ENCODE data around the gene BCL11A. TPM values are rescaled to one million over a fixed set of nuclear protein-coding genes. Genes with fewer than 3 reads are reported as not detected.

BCL11A gene
- total RNA-seq, 4 donors from 2014 or later = 0.22 TPM; not detected in 3

GRCh38 chr2:60554646-60555065 is 1.2 kb upstream of the BCL11A start:
- Histone ChIP-seq H3K4me1 (peaks cover 0 to 79% (median 37%) of the 10 kb centered on the region in 4 donors), H3K9me3 (no peaks in the 10 kb centered on the region), H3K27me3 (peaks cover 5 to 97% of the 10 kb centered on the region in 2 donors), H3K36me3 (no peaks in the 10 kb centered on the region), H3K4me3 (peak overlapping the region; percentile 35 to 59 (median 55)), H3K27ac (peak overlapping the region in 1 of 4 donors; percentile 65)
- no peak for DNase-seq (ENCODE audit: low spot score in 2 of 2)
- TF ChIP-seq CTCF (IDR thresholded peaks at IDR 0.05) = no peak
- TF ChIP-seq POLR2A (IDR thresholded peaks at IDR 0.05) = no peak
- TF ChIP-seq EP300 (IDR thresholded peaks at IDR 0.05) = no peak
- WGBS, 2 donors = 1 to 2% methylated on average over 28 of the region's 28 CpGs

GRCh38 chr2:60554074-60554645 is 706 bp upstream of the BCL11A start:
- Histone ChIP-seq H3K4me3 (peak overlapping the region; percentile 35 to 59 (median 55)), H3K27me3 (peaks cover 5 to 97% of the 10 kb centered on the region in 2 donors), H3K36me3 (no peaks in the 10 kb centered on the region), H3K4me1 (peaks cover 0 to 84% (median 42%) of the 10 kb centered on the region in 4 donors), H3K27ac (peak overlapping the region in 1 of 4 donors; percentile 65), H3K9me3 (no peaks in the 10 kb centered on the region)
- TF ChIP-seq POLR2A (IDR thresholded peaks at IDR 0.05) = no peak
- WGBS, 2 donors = 1 to 2% methylated on average over 47 to 49 of the region's 56 CpGs
- DNase-seq (ENCODE audit: low spot score in 2 of 2) = no peak

GRCh38 chr2:60552851-60553494 is 481 bp downstream of the BCL11A start:
- peak overlapping the region in 1 of 4 donors; percentile 69 for H3K27ac ChIP-seq
- no peaks in the 10 kb centered on the region for H3K36me3 ChIP-seq
- 2 to 6% methylated on average over 38 of the region's 38 CpGs for WGBS, 2 donors
- DNase-seq (ENCODE audit: low spot score in 2 of 2) = no peak
- no peaks in the 10 kb centered on the region for H3K9me3 ChIP-seq
- H3K4me3 ChIP-seq = peak overlapping the region in 2 of 4 donors; percentile 55 to 59
- peaks cover 5 to 97% of the 10 kb centered on the region in 2 donors for H3K27me3 ChIP-seq
- TF ChIP-seq CTCF (IDR thresholded peaks at IDR 0.05) = no peak
- TF ChIP-seq POLR2A (IDR thresholded peaks at IDR 0.05) = no peak
- TF ChIP-seq EP300 (IDR thresholded peaks at IDR 0.05) = no peak
- H3K4me1 ChIP-seq = peaks cover 0 to 88% (median 43%) of the 10 kb centered on the region in 4 donors

GRCh38 chr2:60552078-60552850 is 1.2 kb downstream of the BCL11A start:
- Histone ChIP-seq H3K4me3 (peak overlapping the region; percentile 12 to 59 (median 38)), H3K36me3 (no peaks in the 10 kb centered on the region), H3K4me1 (peaks cover 0 to 85% (median 43%) of the 10 kb centered on the region in 4 donors), H3K27ac (peak overlapping the region in 1 of 4 donors; percentile 69), H3K27me3 (peaks cover 5 to 97% of the 10 kb centered on the region in 2 donors), H3K9me3 (no peaks in the 10 kb centered on the region)
- DNase-seq (ENCODE audit: low spot score in 2 of 2) = no peak
- WGBS, 2 donors = 1 to 3% methylated on average over 49 of the region's 49 CpGs
- TF ChIP-seq EP300 (IDR thresholded peaks at IDR 0.05) (no peak), POLR2A (IDR thresholded peaks at IDR 0.05) (no peak), CTCF (IDR thresholded peaks at IDR 0.05) (no peak)

- Histone ChIP-seq H3K4me3 (peak overlapping the region in 3 of 4 donors; percentile 22 to 59 (median 55)), H3K27me3 (peaks cover 3 to 97% of the 10 kb centered on the region in 2 donors), H3K27ac (peak overlapping the region in 1 of 4 donors; percentile 69), H3K36me3 (no peaks in the 10 kb centered on the region), H3K9me3 (no peaks in the 10 kb centered on the region), H3K4me1 (peaks cover 0 to 77% (median 43%) of the 10 kb centered on the region in 4 donors)
- no peak for TF ChIP-seq CTCF (IDR thresholded peaks at IDR 0.05)
- no peak for TF ChIP-seq EP300 (IDR thresholded peaks at IDR 0.05)
- no peak for TF ChIP-seq POLR2A (IDR thresholded peaks at IDR 0.05)
- DNase-seq (ENCODE audit: low spot score in 2 of 2) = no peak
- WGBS, 2 donors = 5 to 6% methylated on average over 40 to 43 of the region's 63 CpGs
These were observed 2.0 kb downstream of the BCL11A start for GRCh38 chr2:60551240-60552077.
